ENCODE data around the gene JMY.

The JMY gene

GRCh38 chr5:79227484-79228025, 8.4 kb upstream of the JMY start:
- H2AFZ ChIP-seq (ENCODE audit: low read length): no peak overlapping the region
- H3F3A ChIP-seq (ENCODE audit: insufficient read depth, low read length): peaks cover 8% of the 10 kb centered on the region; the same call in 1 of the 2 replicates
- no peak overlapping the region for H3K9ac ChIP-seq (ENCODE audit: low read length)
- H3K4me1 ChIP-seq (ENCODE audit: low read length): peaks cover 16% of the 10 kb centered on the region
- no peaks in the 10 kb centered on the region for H3K36me3 ChIP-seq (replicated peaks; ENCODE audit: insufficient read depth, low read length)
- H3K9me3 ChIP-seq (replicated peaks; ENCODE audit: insufficient read depth, low read length): no peaks in the 10 kb centered on the region
- no peaks in the 10 kb centered on the region for H3K27me3 ChIP-seq (replicated peaks; ENCODE audit: insufficient read depth, low read length)
- H3K27ac ChIP-seq (ENCODE audit: low read length): no peak overlapping the region
- no peaks in the 10 kb centered on the region for H4K20me1 ChIP-seq (ENCODE audit: insufficient read depth, low read length)
- no peak overlapping the region for H3K4me2 ChIP-seq (ENCODE audit: low read depth, low read length)
- no peaks in the 10 kb centered on the region for H3K79me2 ChIP-seq (ENCODE audit: low read length)
- no peak overlapping the region for H3K4me3 ChIP-seq (ENCODE audit: low read length)
- no peaks in the 10 kb centered on the region for H3K9me2 ChIP-seq (replicated peaks; ENCODE audit: insufficient read depth, low read length)
- TF ChIP-seq EZH2phosphoT487 (IDR thresholded peaks at IDR 0.05; ENCODE audit: low read length) (no peak), EZH2 (optimal IDR thresholded peaks at IDR 0.05; ENCODE audit: low read depth, low read length) (no peak)
- TF ChIP-seq, protein P1, sequence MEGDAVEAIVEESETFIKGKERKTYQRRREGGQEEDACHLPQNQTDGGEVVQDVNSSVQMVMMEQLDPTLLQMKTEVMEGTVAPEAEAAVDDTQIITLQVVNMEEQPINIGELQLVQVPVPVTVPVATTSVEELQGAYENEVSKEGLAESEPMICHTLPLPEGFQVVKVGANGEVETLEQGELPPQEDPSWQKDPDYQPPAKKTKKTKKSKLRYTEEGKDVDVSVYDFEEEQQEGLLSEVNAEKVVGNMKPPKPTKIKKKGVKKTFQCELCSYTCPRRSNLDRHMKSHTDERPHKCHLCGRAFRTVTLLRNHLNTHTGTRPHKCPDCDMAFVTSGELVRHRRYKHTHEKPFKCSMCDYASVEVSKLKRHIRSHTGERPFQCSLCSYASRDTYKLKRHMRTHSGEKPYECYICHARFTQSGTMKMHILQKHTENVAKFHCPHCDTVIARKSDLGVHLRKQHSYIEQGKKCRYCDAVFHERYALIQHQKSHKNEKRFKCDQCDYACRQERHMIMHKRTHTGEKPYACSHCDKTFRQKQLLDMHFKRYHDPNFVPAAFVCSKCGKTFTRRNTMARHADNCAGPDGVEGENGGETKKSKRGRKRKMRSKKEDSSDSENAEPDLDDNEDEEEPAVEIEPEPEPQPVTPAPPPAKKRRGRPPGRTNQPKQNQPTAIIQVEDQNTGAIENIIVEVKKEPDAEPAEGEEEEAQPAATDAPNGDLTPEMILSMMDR (IDR thresholded peaks at IDR 0.05; ENCODE audit: low read length): no peak
- no peak for DNase-seq

DNA sequence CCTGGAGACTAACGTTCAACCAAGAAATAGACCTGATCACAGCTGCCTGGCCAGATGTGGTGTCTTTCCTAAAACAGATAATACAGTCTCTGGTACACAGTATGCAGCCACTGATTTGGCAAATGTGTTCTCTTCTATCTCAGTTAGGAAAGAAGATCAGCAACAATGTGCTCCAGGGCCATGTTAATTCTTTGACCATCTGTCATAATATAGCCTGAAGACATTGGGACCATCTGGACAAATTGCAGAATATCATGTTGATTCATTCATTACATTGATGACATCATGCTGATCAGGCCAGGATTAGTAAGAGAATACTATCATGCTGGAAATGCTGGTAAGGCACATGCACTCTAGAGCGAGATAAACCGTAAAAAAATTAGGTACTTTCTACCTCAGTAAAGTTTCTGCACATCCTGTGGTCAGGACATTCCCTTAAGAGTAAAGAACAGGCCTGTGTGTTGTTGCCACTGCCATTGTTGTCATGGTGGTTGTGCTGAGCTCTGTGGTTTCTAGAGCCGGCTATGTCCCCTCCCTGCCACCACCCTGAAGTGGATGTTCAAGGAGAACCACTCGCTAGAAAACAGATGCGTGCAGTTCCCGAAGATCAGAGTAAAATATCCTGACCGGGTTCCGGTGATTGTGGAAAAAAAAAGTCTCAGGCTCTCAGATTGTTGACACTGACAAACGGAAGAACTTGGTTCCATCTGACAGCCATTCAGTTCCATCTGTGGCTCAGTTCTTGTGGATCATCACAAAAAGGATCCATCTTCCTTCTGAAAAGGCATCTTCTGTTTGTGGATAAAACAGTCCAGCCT, 6.4 kb upstream of the JMY start:
- H3K27ac ChIP-seq (ENCODE audit: low read length): peak overlapping the region; percentile 54

GRCh38 chr5:79235261-79235633, 684 bp upstream of the JMY start:
- DNase-seq: peak; percentile 21
- Histone ChIP-seq H3K27ac (ENCODE audit: low read length) (peak overlapping the region; percentile 87; the same call in 1 of the 2 replicates), H3K79me2 (ENCODE audit: low read length) (peaks cover 35% of the 10 kb centered on the region)

More for the DNA sequence above, 6.4 kb upstream of the JMY start:
- Histone ChIP-seq H3K4me1 (ENCODE audit: low read length) (peaks cover 16% of the 10 kb centered on the region), H3K9me3 (replicated peaks; ENCODE audit: insufficient read depth, low read length) (no peaks in the 10 kb centered on the region), H3K27me3 (replicated peaks; ENCODE audit: insufficient read depth, low read length) (no peaks in the 10 kb centered on the region), H3K9me2 (replicated peaks; ENCODE audit: insufficient read depth, low read length) (no peaks in the 10 kb centered on the region), H3K36me3 (replicated peaks; ENCODE audit: insufficient read depth, low read length) (no peaks in the 10 kb centered on the region), H2AFZ (ENCODE audit: low read length) (no peak overlapping the region), H4K20me1 (ENCODE audit: insufficient read depth, low read length) (no peaks in the 10 kb centered on the region), H3K79me2 (ENCODE audit: low read length) (no peaks in the 10 kb centered on the region), H3K4me3 (ENCODE audit: low read length) (no peak overlapping the region), H3F3A (ENCODE audit: insufficient read depth, low read length) (peaks cover 8% of the 10 kb centered on the region; the same call in 1 of the 2 replicates), H3K4me2 (ENCODE audit: low read depth, low read length) (no peak overlapping the region), H3K9ac (ENCODE audit: low read length) (no peak overlapping the region)
- DNase-seq: peak; percentile 81
- TF ChIP-seq EZH2phosphoT487 (IDR thresholded peaks at IDR 0.05; ENCODE audit: low read length): no peak
- no peak for TF ChIP-seq EZH2 (optimal IDR thresholded peaks at IDR 0.05; ENCODE audit: low read depth, low read length)
- TF ChIP-seq, protein P1 (IDR thresholded peaks at IDR 0.05; ENCODE audit: low read length): no peak

More at GRCh38 chr5:79235261-79235633, 684 bp upstream of the JMY start:
- H3K9ac ChIP-seq (ENCODE audit: low read length): peak overlapping the region; percentile 72
- H3K4me3 ChIP-seq (ENCODE audit: low read length): peak overlapping the region; percentile 61
- H4K20me1 ChIP-seq (ENCODE audit: insufficient read depth, low read length): no peaks in the 10 kb centered on the region
- no peaks in the 10 kb centered on the region for H3K9me3 ChIP-seq (replicated peaks; ENCODE audit: insufficient read depth, low read length)
- 0 out of 2 replicates have a peak, but pooled peaks cover 2% of the 10 kb centered on the region for H3K4me1 ChIP-seq (ENCODE audit: low read length)
- no peaks in the 10 kb centered on the region for H3K27me3 ChIP-seq (replicated peaks; ENCODE audit: insufficient read depth, low read length)
- TF ChIP-seq EZH2 (optimal IDR thresholded peaks at IDR 0.05; ENCODE audit: low read depth, low read length): no peak
- TF ChIP-seq, protein P1 (IDR thresholded peaks at IDR 0.05; ENCODE audit: low read length): no peak
- TF ChIP-seq EZH2phosphoT487 (IDR thresholded peaks at IDR 0.05; ENCODE audit: low read length): no peak
- H3K9me2 ChIP-seq (replicated peaks; ENCODE audit: insufficient read depth, low read length): no peaks in the 10 kb centered on the region
- peak overlapping the region; percentile 46 for H3K4me2 ChIP-seq (ENCODE audit: low read depth, low read length)
- H3K36me3 ChIP-seq (replicated peaks; ENCODE audit: insufficient read depth, low read length): no peaks in the 10 kb centered on the region
- peaks cover 22% of the 10 kb centered on the region for H3F3A ChIP-seq (ENCODE audit: insufficient read depth, low read length)
- peak overlapping the region; percentile 36 for H2AFZ ChIP-seq (ENCODE audit: low read length)

All from MM.1S (cell line).